C4-2B (cell line): ENCODE data around the gene KLHL25.

Source experiments
- CTCF ChIP-seq: fragments of 450-650 bp; conservative IDR thresholded peaks from 2 replicates; pipeline ENCODE4 v1.5.1; 2017; ENCODE audit warnings: mild to moderate bottlenecking
- ZFX ChIP-seq: fragments of 450-650 bp; IDR thresholded peaks from 2 replicates; pipeline ENCODE4 v1.6.1; 2017

GRCh38 chr15:85819938-85820337 is 25.2 kb upstream of the KLHL25 start:
- TF ChIP-seq CTCF, result no peak
- TF ChIP-seq ZFX, result no peak
